SIG-M5 treated with dmso at 0.1 percent for 504 hours (cell line): ENCODE data around the gene OR10H2.
"Not testable (repeated sequence)": the region's sequence is repeated elsewhere in the genome, so short reads cannot be mapped to it uniquely, and the experiment has no call there.

Experiments
- DNase-seq: peaks from one replicate; lab custom pipeline; 2025; ENCODE audit not compliant: unreplicated experiment; lab: John Stamatoyannopoulos, UW

OR10H2 gene

GRCh38 chr19:15759962-15760565, 32.2 kb downstream of the OR10H2 start:
- DNase-seq, result no peak

GRCh38 chr19:15769586-15769985, 41.8 kb downstream of the OR10H2 start:
- no peak for DNase-seq

- DNase-seq, result not testable (repeated sequence)
Measured at GRCh38 chr19:15774159-15774558, 46.3 kb downstream of the OR10H2 start.

- no peak for DNase-seq
Measured at GRCh38 chr19:15775249-15775648, 47.4 kb downstream of the OR10H2 start.

- DNase-seq, result no peak
Measured at GRCh38 chr19:15776264-15776663, 48.4 kb downstream of the OR10H2 start.

- no peak for DNase-seq
Measured at GRCh38 chr19:15776991-15777970, 49.5 kb downstream of the OR10H2 start.
